ENCODE measurements around the gene FAM20B.

- TF ChIP-seq YY1 (IDR thresholded peaks at IDR 0.05; ENCODE audit: insufficient read depth, insufficient read length) (no peak), SUZ12 (IDR thresholded peaks at IDR 0.05; ENCODE audit: extremely low read depth, insufficient read depth, insufficient read length) (no peak), ZNF274 (IDR thresholded peaks at IDR 0.05; ENCODE audit: low read depth, low read length) (no peak)
These were observed 18.2 kb downstream of the FAM20B start for GRCh38 chr1:179043907-179044306.

All from NT2/D1 (cell line).